Measurements from ENCODE around the gene FYB2.
A peak's percentile ranks its signal among the peaks of the same experiment; 100 is the strongest.

The FYB2 gene

DNA sequence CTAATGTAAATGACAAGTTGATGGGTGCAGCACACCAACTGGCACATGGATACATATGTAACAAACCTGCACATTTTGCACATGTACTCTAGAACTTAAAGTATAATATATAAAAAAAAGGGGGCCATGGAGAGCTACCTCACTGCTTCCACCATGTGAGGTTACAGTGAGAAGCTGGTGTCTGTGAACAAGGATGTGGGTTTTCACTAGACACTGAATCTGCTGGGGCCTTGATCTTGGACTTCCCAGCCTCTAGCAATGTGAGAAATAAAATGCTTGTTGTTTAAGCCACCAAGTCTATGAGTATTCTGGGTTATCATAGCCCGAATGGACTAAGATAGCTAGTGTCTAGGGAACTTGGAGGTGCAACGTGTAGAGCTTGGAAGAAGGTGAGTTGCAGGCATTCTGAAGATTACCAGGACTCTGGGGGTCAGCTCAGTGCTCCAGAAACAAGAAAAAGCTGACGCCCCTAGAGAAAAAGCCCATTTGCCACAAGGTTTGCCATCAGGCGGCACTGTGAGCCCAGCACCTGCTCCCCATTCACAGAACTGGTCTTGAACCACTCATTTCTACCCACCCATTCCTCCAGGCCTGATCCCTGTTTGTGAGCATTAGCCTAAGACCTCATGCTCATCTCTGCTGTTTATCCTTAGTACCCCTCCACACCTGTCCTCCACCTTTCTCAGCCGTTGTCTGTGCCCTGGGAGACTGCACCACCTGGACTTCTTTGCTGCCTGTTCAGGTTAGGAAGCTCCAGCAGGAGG, 15.1 kb upstream of the FYB2 start:
- no peak for DNase-seq (ENCODE audit: low read depth in 2 of 2)

- DNase-seq (ENCODE audit: low read depth in 2 of 2): no peak
These were observed 13.9 kb upstream of the FYB2 start for GRCh38 chr1:56833088-56833487.

DNA sequence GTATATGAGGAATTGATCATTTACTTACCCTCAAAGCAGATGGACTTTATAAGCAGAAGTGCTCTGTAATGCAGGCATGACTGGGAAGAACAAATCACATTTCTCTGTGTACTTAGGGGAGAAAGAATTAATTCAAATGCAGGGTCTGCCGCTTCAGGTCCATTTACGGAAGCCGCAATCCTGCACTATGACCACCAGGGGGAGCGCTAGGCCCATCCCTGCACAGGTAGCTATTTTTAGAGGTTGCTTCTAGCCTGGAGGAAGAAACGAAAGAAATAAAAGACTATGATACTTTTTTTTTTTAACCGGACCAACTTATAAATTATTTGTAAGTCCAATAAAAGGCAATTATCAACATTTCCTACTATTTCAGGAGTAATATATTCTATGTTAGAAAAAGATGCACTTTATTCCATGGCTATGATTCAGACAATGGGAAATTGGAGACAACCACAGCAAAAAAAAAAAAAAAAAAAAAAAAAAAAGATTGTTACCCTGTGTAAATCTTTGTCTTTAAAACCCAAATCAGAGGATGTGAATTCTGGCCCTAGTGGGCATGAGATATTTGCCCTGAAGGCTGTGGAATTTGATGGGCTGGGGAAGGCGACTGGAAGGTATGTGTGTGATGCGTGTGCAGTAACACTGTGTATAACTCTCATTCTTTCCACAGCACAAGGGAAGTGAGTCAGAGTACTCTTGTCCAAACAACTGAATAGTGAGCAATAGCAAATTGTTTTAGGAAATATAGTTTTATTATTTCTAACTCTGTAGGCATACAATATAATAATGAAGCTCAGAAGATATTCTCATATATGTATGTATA, 12.9 kb upstream of the FYB2 start:
- peak; percentile 34 to 61 for DNase-seq (ENCODE audit: low read depth in 2 of 2)

DNA sequence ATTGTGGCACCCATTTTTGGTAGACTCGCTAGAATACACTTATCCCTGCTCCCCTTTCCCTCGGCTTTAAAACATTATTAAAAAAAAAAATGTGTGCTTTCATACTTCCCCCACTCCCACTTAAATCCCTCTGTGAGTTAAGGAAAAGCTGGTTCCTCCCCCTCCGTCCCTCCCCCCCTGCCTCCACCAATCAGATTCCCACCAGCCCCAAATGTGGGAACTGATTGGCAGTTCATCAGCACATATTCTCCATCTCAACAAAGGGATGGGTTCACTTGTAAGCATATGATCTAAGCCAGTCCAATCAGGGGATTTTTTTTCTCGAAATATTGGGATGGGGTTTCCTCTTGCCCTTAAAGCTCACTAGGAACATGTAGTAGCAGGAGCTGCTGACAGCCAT, 10.8 kb upstream of the FYB2 start:
- no peak for DNase-seq (ENCODE audit: low read depth in 2 of 2)

- no peak for DNase-seq (ENCODE audit: low read depth in 2 of 2)
These were observed 8.5 kb upstream of the FYB2 start for GRCh38 chr1:56827711-56828110.

- no peak for DNase-seq (ENCODE audit: low read depth in 2 of 2)
These were observed 6.2 kb upstream of the FYB2 start for GRCh38 chr1:56825436-56825835.

DNA sequence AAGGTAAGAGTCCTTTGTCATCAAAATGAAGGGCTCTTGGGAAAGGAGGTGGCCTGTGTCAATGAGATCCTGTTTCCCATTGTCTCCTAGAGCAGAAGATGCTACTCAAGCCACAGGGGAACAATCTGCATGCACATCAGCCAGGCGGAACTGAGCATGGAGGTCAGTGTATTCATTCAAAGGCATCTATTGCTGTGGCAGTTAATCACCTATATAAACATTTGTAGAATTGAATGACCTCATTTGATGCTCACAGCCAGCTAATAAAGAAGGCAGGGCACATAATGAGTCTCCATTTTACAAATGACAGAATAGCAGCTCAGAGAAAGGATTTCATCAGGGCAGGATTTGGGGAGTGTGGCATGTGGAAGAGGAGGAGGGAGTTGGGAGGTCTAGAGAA, 5.7 kb upstream of the FYB2 start:
- DNase-seq (ENCODE audit: low read depth in 2 of 2): no peak

DNA sequence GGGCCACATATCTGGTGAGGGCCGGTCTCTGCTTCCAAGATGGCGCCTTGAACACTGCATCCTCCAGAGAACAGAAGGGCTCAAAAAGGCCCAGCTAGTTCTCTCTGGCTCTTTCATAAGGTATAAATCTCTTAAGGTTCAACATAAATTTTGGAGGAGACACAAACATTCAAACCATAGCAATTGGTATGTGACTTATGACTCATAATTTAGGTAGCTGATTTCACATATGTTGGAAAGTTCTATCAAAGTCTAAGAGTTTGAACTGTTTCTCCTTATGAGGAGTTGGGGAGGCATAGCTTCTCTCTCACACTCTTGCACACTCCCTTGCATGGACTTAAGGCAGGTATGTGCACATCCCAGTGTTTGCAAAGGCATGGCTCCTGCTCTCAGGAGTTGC, 5.1 kb upstream of the FYB2 start:
- no peak for DNase-seq (ENCODE audit: low read depth in 2 of 2)

- DNase-seq (ENCODE audit: low read depth in 2 of 2): no peak
These were observed 2.2 kb upstream of the FYB2 start for GRCh38 chr1:56821462-56821797.

- peak; percentile 64 to 86 for DNase-seq (ENCODE audit: low read depth in 2 of 2)
These were observed 1.7 kb upstream of the FYB2 start for GRCh38 chr1:56820755-56821461.

GRCh38 chr1:56817716-56818463, 1.3 kb downstream of the FYB2 start:
- DNase-seq (ENCODE audit: low read depth in 2 of 2): no peak

DNA sequence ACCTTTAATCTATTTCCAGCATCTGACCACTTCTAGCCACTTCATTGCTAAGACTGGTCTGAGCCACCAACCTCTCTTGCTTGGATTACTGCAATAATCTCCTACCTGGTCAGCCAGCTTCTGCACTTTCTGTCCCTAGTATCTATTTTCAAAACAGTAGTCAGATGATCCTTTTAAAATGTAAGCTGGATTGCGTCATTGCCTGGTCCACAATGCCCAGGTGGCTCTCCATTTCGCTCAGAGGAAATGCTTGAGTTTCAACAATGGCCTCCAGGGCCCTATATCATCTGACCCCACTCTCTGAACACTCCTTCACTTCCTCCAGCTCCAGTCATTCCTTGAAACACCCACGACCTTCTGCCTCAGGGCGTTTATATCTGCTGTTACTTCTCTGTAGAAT, 2.3 kb downstream of the FYB2 start:
- DNase-seq (ENCODE audit: low read depth in 2 of 2): no peak

GRCh38 chr1:56816264-56816663, 2.9 kb downstream of the FYB2 start:
- no peak for DNase-seq (ENCODE audit: low read depth in 2 of 2)

DNA sequence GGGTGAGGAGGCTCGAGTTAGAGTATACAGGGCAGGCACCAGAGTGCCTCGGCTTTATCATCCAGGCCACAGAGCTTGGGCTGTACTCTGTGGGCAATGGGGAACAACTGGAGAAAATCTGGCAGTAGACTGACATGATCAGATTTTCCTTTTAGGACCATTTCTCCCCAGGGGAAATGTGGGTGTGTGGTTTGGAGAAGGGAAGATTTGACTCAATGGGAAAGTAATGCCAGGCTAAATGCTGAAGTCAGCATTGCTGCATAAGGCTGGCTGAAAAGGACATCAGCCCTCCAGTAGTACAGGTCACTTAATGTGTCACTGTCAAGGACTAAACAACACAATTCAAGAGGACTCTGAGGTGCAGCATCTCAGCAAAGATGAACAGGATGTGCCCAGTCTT, 5.0 kb downstream of the FYB2 start:
- no peak for DNase-seq (ENCODE audit: low read depth in 2 of 2)

- DNase-seq (ENCODE audit: low read depth in 2 of 2): no peak
These were observed 7.9 kb downstream of the FYB2 start for GRCh38 chr1:56811331-56811730.

GRCh38 chr1:56808410-56808809, 10.8 kb downstream of the FYB2 start:
- DNase-seq (ENCODE audit: low read depth in 2 of 2): no peak

DNA sequence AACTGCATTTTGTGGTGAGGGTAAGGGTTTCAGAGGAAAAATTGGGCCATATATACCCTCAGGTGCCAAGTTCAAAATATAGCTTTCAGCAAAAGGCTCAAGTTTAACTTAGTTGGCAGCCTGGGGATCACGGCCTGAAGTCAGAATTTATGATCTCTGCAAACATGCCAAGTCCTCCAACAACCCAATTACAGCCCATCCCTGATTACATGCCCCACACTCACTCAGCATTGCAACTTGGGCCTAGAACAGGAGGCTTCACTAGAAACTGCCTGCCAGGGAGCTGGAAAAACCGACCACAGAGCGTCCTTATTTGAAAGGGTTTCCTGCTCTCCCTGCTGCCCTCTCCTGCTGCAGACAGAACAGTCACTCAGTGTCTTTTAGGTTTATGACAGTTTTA, 12.4 kb downstream of the FYB2 start:
- DNase-seq (ENCODE audit: low read depth in 2 of 2): no peak

GRCh38 chr1:56803561-56804156, 15.5 kb downstream of the FYB2 start:
- peak in 1 of 2 donors; percentile 8 for DNase-seq (ENCODE audit: low read depth in 2 of 2)

DNA sequence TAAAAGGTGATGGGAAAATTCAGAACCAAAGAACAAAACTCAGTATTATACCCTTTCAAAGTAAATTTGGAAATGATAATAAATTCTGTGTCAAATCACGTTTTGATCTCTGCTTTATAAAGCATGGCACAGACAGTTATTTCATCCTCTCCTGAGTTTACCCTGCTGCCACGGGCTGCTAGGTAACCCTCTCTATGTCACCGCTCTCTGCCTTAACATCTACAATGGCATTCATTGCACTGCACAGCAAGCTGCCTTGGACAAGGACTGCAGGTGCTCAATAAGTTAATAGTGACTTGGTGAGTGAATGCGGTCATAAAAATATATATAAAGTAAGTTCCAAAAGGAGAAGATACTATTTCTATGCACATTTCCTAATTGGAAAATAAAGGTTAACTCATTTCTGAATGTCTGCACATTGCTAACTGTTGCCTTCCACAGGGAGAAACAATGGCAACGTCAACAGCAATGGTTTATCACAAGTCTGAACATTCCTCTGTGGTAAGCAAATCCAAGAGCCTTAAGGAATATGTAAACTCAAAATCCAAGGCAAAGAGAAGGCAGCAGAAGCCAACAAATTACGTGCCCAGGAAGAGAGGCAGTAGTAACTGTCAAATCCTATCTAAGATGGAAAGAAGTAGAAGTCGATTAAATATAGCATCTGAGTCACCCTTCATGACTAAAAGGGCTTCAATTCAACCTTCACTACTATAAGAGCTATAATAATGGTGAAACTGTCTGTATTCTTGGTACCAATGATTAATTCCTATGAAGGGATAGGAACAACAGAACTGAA, 19.4 kb downstream of the FYB2 start:
- no peak for DNase-seq (ENCODE audit: low read depth in 2 of 2)

DNA sequence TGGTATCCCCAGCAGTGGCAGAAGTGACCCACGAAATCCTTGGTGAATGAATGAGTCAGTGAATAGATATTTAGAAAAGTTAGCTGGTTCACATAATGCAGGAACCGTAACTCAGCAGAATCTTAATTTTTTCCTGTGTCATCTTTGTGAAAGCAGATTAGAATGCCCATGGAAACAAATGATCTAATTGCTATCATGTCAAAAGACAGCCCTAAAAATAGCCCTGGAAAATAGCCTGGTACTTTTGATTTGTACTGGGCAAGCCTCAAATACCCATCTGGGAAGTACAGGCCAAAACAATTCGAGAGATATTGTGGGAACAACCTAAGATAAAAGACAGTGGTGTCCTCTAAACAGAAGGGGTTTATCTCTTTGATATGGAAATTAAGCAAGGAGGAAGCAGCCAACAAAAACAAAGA, 21.1 kb downstream of the FYB2 start:
- DNase-seq (ENCODE audit: low read depth in 2 of 2): no peak
